GM12891 (cell line): Measurements from ENCODE around the gene SMPX.

Source experiments
- PAX5 ChIP-seq: IDR thresholded peaks from 2 replicates; pipeline ENCODE4 v1.6.1; 2011; ENCODE audit warnings: low read length, moderate library complexity, mild to moderate bottlenecking; ENCODE audit not compliant: insufficient read depth, severe bottlenecking
- POLR2A ChIP-seq: IDR thresholded peaks from 2 replicates; pipeline ENCODE4 v1.6.1; 2011; ENCODE audit warnings: low read depth, low read length, control low read depth
- POLR2AphosphoS5 ChIP-seq: IDR thresholded peaks from 2 replicates; pipeline ENCODE4 v1.6.1; 2011; ENCODE audit warnings: low read depth, low read length, control low read depth
- SPI1 ChIP-seq: IDR thresholded peaks from 2 replicates; pipeline ENCODE4 v1.6.1; 2011; ENCODE audit warnings: low read depth, low read length, control low read depth
- TAF1 ChIP-seq: IDR thresholded peaks from 2 replicates; pipeline ENCODE4 v1.6.1; 2011; ENCODE audit warnings: low read depth, low read length, control low read depth

- TF ChIP-seq POLR2AphosphoS5, result no peak
- TF ChIP-seq PAX5, result no peak
- TF ChIP-seq POLR2A, result no peak
- no peak for TF ChIP-seq TAF1
- no peak for TF ChIP-seq SPI1
These were observed 19.0 kb downstream of the SMPX start for GRCh38 chrX:21738950-21739287.
